ENCODE data around the gene HTR7.

- no peak for TF ChIP-seq TCF12 (IDR thresholded peaks at IDR 0.05; ENCODE audit: low read depth)
- no peak for TF ChIP-seq RAD21 (IDR thresholded peaks at IDR 0.05; ENCODE audit: low read depth)
- TF ChIP-seq YY1 (IDR thresholded peaks at IDR 0.05; ENCODE audit: low read depth), result no peak
- TF ChIP-seq, protein P1, sequence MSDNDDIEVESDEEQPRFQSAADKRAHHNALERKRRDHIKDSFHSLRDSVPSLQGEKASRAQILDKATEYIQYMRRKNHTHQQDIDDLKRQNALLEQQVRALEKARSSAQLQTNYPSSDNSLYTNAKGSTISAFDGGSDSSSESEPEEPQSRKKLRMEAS (IDR thresholded peaks at IDR 0.05), result no peak
- TF ChIP-seq REST (IDR thresholded peaks at IDR 0.05; ENCODE audit: low read depth), result no peak
- TF ChIP-seq USF1 (IDR thresholded peaks at IDR 0.05), result no peak
- no peak for TF ChIP-seq TAF1 (IDR thresholded peaks at IDR 0.05; ENCODE audit: low read depth)
- no peak for TF ChIP-seq CREB1 (IDR thresholded peaks at IDR 0.05; ENCODE audit: low read depth)
- no peak for TF ChIP-seq NFIC (IDR thresholded peaks at IDR 0.05)
- no peak for TF ChIP-seq FOXM1 (IDR thresholded peaks at IDR 0.05; ENCODE audit: borderline replicate concordance, low read depth)
- no peak for TF ChIP-seq TEAD4 (IDR thresholded peaks at IDR 0.05)
These were observed 12.1 kb downstream of the HTR7 start for GRCh38 chr10:90845726-90846125.

Measured in Ishikawa (cell line).